GM18873 (cell line): ENCODE results near the gene CX3CR1.

Source experiments
- ATAC-seq: cut with Tn5 transposase; IDR thresholded peaks from one replicate; pipeline ENCODE4 v1.9.1; 2021; ENCODE audit warnings: mild to moderate bottlenecking, moderate library complexity, moderate number of reproducible peaks; ENCODE audit not compliant: unreplicated experiment, low FRiP score

The CX3CR1 gene

DNA sequence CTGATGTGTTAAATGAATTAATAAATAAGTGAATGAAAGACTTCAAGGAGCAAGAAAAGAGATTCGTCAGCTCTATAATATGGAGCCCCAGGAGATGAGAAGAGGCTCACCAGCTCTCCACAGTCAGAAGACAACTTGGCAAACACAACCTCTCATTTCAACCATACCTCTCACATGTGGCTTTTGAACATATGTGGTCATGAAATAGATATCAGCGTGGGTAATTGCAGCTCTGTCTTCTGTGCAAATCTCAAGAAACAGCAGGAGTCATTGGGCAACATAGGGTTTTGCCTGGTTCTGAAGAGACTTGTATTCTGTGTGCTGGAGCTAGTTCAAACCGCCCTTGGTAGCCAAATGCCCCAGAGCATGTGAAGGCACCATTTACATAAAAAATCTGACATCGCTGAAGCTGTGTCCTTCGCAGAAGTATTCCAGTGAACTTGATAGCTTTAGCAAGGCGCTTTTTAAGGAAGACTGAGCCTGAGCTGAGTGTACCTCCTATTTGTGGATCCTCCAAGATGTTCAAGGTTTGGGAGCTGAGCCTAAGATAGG is 8.4 kb downstream of the CX3CR1 start:
- ATAC-seq: no peak

- ATAC-seq: no peak
These were observed 10.3 kb downstream of the CX3CR1 start for GRCh38 chr3:39269528-39269927.

- ATAC-seq: no peak
These were observed 11.3 kb downstream of the CX3CR1 start for GRCh38 chr3:39268549-39268900.

GRCh38 chr3:39267631-39268548 is 11.9 kb downstream of the CX3CR1 start:
- ATAC-seq: no peak

DNA sequence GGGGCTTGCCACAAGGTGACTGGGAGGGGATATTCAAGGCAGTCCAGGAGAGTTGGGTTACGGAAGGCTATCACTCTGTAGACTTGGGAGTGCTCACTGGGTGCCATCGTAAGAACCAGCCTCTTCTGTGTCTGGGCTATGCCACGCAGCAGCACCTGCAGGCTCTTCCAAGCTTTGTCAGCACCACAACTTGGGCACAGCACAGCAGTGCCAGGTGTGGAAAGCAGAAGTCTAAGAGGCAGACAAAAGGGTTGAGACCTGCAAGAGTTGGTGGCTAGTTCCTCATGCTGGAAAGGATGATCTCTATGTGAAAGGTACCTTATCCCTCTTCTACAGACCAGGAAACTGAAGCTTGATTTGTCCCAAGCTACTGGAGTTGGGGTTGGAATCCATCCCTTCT is 15.8 kb downstream of the CX3CR1 start:
- ATAC-seq: no peak

- no peak for ATAC-seq
These were observed 16.3 kb downstream of the CX3CR1 start for GRCh38 chr3:39263576-39263975.

GRCh38 chr3:39262846-39263245 is 17.0 kb downstream of the CX3CR1 start:
- ATAC-seq: no peak

- no peak for ATAC-seq
These were observed 18.1 kb downstream of the CX3CR1 start for GRCh38 chr3:39261726-39262125.

DNA sequence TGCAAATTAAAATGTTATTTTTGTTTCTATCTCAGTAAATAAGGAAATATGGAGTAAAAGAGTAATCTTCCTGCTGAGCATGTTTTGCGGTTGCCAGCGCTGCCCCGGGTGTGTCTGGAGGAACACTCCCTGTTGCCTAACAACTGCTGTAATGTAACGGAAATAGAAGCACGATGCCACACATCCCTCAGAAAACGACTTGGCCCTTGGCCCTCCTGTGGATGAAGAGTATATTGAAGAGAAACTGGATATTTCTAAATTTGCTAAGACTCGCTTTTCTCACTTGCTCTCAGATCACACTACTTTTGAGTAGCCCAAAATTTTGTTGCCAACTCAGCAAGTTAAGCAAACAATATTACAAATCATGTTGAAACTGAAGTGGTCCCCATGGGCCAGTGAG is 18.9 kb downstream of the CX3CR1 start:
- peak; percentile 59 for ATAC-seq

DNA sequence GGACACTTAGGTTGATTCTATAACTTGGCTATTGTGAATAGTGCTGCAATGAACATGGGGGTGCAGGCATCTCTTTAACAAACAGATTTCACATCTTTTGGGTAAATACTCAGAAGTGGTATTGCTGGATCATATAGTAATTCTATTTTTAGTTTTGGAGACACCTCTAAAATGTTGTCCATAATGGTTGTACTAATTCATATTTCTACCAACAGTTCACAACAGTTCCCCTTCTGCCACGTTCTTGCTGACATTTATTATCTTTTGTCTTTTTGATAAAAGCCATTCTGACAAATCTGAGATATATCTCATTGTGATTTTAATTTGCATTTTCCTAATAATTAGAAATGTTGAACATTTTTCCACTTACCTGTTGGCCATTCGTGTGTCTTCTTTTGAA is 19.5 kb downstream of the CX3CR1 start:
- ATAC-seq: no peak

DNA sequence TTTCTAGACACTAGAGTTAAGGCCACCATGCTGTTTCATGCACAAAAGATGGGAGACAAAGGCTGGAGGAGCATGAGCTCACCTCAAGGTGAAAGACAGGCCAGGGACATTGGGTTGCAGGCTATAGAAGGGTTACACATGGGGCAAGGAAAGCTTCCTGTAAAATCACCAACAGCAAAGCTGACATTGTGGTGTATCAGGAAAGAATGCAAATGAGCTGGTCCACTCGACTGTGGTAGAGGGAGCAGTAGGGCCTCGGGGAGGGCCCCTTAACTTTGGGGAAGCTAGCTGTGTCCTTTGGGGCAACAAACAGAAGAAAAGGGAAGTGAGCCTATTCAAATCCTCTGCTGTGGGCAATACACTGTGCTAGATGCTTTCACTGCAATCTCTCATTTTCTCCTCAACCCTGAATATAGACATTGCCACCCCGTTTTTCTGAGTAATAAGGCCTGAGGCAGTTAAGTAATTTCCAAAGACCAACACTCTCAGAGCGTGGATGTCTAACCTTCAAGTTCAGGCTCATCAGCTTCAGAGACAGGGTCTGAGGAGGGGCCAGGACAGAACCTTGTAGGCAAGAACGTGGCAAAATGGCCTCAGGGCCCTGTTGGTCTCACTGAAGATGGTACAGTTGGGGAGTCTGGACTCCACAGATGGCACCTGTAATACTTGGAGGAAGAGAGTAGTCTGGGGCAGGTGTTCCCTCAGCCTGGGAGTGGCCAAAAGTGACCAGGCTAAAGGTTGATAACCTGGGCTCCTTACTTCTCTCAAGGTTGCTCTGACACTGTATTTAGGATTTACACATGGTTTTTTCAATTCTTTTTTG is 24.1 kb downstream of the CX3CR1 start:
- ATAC-seq: peak; percentile 98

- ATAC-seq: no peak
These were observed 24.9 kb downstream of the CX3CR1 start for GRCh38 chr3:39254806-39255449.

GRCh38 chr3:39251576-39251975 is 28.3 kb downstream of the CX3CR1 start:
- ATAC-seq: no peak

DNA sequence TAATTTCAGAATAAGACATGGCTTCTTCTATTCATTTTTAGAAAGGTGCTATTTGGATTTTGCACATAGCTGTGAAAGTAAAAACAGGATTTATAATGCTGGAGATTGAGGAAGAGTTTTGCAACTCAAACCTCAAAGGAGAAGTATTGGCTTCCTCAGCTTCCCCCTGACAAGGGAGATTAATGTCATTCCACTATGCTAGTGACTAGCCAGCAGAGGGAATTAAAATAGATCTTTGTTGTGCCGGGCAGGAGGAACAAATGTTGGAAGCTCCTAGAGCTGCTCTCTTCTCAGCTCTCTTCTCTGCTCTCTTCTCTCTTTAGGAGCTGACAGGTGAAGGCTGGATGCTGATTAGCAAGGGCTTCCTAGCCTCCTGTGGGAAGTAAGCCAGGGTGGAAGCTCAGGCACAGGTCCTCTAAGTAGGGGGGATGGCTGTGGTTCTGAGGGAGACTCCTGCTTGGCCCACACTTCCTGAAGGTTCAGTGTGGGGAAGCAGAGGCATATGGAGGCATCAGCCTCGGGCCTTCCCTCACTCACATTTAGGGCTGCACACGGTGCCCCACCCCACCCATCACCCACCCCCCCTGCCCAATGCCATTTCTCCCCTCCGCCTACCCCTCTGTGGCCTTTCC is 29.6 kb downstream of the CX3CR1 start:
- ATAC-seq: no peak

- no peak for ATAC-seq
These were observed 30.3 kb downstream of the CX3CR1 start for GRCh38 chr3:39249453-39250115.

- no peak for ATAC-seq
These were observed 38.3 kb downstream of the CX3CR1 start for GRCh38 chr3:39241561-39241960.

DNA sequence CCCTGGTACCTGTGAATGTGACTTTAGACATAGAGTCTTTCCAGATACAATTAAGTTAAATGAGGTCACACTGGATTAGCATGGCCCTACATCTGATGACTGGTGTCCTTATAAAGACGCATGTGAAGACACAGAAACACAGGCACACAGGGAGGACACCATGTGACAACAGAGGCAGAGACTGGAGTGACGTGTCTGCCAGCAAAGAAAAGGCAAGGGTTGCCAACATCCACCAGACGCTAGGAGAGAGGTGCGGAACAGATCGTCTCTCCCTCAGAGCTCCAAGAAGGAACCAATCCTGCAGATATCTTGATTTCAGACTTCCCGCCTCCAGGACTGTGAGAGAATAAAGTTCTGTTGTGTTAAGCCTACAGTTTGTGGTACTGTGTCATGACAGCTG is 42.8 kb downstream of the CX3CR1 start:
- no peak for ATAC-seq

GRCh38 chr3:39234651-39235050 is 45.2 kb downstream of the CX3CR1 start:
- ATAC-seq: no peak

GRCh38 chr3:39232859-39233258 is 47.0 kb downstream of the CX3CR1 start:
- ATAC-seq: no peak

DNA sequence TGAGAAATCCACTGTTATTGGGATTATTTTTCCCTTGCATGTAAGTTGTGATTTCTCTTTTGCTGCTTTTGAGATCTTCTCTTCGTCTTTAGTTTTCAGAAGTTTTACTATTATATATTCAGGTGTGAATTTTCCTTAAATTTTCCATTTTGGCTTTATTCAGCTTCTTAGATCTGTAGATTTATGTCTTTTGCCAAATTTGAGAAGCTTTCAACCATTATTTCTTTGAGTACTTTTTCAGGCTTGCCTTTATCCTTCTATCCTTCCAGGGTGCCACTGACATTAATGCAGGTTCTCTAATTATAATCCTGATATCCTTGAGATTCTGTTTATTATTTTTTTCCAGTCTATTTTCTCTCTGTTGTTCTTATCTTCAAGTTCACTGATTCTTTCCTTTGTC is 49.4 kb downstream of the CX3CR1 start:
- ATAC-seq: no peak
